IMR-90 (cell line): ENCODE results near the gene GM2A. TPM values are rescaled to one million over a fixed set of nuclear protein-coding genes. Genes with fewer than 3 reads are reported as not detected.
A peak's percentile ranks its signal among the peaks of the same experiment; 100 is the strongest.

ENCODE experiments used
- ATAC-seq: fragments of 200-7000 bp; cut with Tn5 transposase; 2 replicates; pipeline ENCODE4 v1.9.1; 2020; ENCODE audit warnings: low read depth, mild to moderate bottlenecking, moderate library complexity
- BruUV-seq: library from RNA; stranded (reverse); fragments of 400-500 nt; replicated peaks from 2 replicates; lab custom pipeline; 2021; lab: Mats Ljungman, UMichigan
- CTCF ChIA-PET: fragments of 300-600 bp; formaldehyde crosslinking; extraction: SDS; loops from one replicate; lab custom pipeline; 2021; ENCODE audit warnings: antibody characterized with exemption; lab: Yijun Ruan, JAX
- POLR2A ChIA-PET: fragments of 300-600 bp; sonication (Branson Sonifier 250); formaldehyde crosslinking; loops from one replicate; lab custom pipeline; 2022; ENCODE audit warnings: antibody characterized with exemption; ENCODE audit not compliant: unreplicated experiment; lab: Charles Lee
- DNase-seq: peaks from one replicate; pipeline ENCODE4 v3.0.0; 2013
- H2AFZ ChIP-seq: replicated peaks from 2 replicates; pipeline ENCODE3; 2013; ENCODE audit warnings: low read length, mild to moderate bottlenecking; ENCODE audit not compliant: poor library complexity
- H2AK5ac ChIP-seq: 2 replicates; pipeline ENCODE4 v1.6.1; 2013; ENCODE audit warnings: low read depth, low read length, inconsistent platforms
- H2AK9ac ChIP-seq: replicated peaks from 2 replicates; pipeline ENCODE3; 2013; ENCODE audit warnings: mild to moderate bottlenecking, low read depth, low read length, moderate library complexity; ENCODE audit not compliant: poor library complexity
- H2BK120ac ChIP-seq: 2 replicates; pipeline ENCODE4 v1.6.1; 2013; ENCODE audit warnings: low read depth, low read length, inconsistent platforms
- H2BK15ac ChIP-seq: 3 replicates; pipeline ENCODE4 v1.6.1; 2013; ENCODE audit warnings: low read depth, low read length, inconsistent platforms
- H2BK20ac ChIP-seq: 2 replicates; pipeline ENCODE4 v1.6.1; 2013; ENCODE audit warnings: low read depth, mild to moderate bottlenecking, inconsistent platforms, low read length, moderate library complexity
- H2BK5ac ChIP-seq: 2 replicates; pipeline ENCODE4 v1.6.1; 2013; ENCODE audit warnings: mild to moderate bottlenecking, low read depth, low read length, inconsistent platforms; ENCODE audit not compliant: poor library complexity, severe bottlenecking
- H3K14ac ChIP-seq: replicated peaks from 2 replicates; pipeline ENCODE4 v1.6.1; 2013; ENCODE audit warnings: low read depth, low read length, inconsistent platforms
- H3K18ac ChIP-seq: 2 replicates; pipeline ENCODE4 v1.6.1; 2013; ENCODE audit warnings: low read depth, low read length, control low read depth
- H3K23ac ChIP-seq: 2 replicates; pipeline ENCODE4 v1.6.1; 2013; ENCODE audit warnings: low read depth, low read length, inconsistent platforms
- H3K27ac ChIP-seq: 2 replicates; pipeline ENCODE4 v1.5.1; 2013; ENCODE audit warnings: mild to moderate bottlenecking, control low read depth, low read length; ENCODE audit not compliant: insufficient read depth
- H3K27me3 ChIP-seq: 2 replicates; pipeline ENCODE4 v1.6.1; 2013; ENCODE audit warnings: low read length; ENCODE audit not compliant: control insufficient read depth, insufficient read depth
- H3K36me3 ChIP-seq: 2 replicates; pipeline ENCODE4 v1.6.1; 2013; ENCODE audit warnings: low read length, mixed read lengths; ENCODE audit not compliant: control insufficient read depth, insufficient read depth
- H3K4ac ChIP-seq: 2 replicates; pipeline ENCODE4 v1.6.1; 2013; ENCODE audit warnings: low read depth, low read length, inconsistent platforms
- H3K4me1 ChIP-seq: 2 replicates; pipeline ENCODE4 v1.6.1; 2013; ENCODE audit warnings: low read length, mixed read lengths; ENCODE audit not compliant: control insufficient read depth, insufficient read depth
- H3K4me2 ChIP-seq: 2 replicates; pipeline ENCODE4 v1.6.1; 2013; ENCODE audit warnings: low read depth, mild to moderate bottlenecking, control low read depth, low read length, moderate library complexity
- H3K4me3 ChIP-seq: 2 replicates; pipeline ENCODE4 v1.5.1; 2013; ENCODE audit warnings: low read depth, mild to moderate bottlenecking, control low read depth, low read length, moderate library complexity; ENCODE audit not compliant: insufficient read depth
- H3K56ac ChIP-seq: 2 replicates; pipeline ENCODE4 v1.6.1; 2013; ENCODE audit warnings: low read length, inconsistent platforms; ENCODE audit not compliant: insufficient read depth; ENCODE audit errors: extremely low read depth
- H3K79me1 ChIP-seq, 2 experiments: 2 replicates each; pipeline ENCODE4 v1.6.1; 2013; ENCODE audit warnings: low read length in 2 of 2, inconsistent platforms in 1 of 2, low read depth in 1 of 2
- H3K9ac ChIP-seq: 2 replicates; pipeline ENCODE4 v1.6.1; 2013; ENCODE audit warnings: low read depth, low read length, control low read depth
- H3K9me1 ChIP-seq: 2 replicates; pipeline ENCODE4 v1.6.1; 2013; ENCODE audit warnings: low read length, inconsistent platforms; ENCODE audit not compliant: insufficient read depth
- H3K9me3 ChIP-seq: 2 replicates; pipeline ENCODE4 v1.6.1; 2013; ENCODE audit warnings: low read length; ENCODE audit not compliant: control insufficient read depth, insufficient read depth
- H4K20me1 ChIP-seq: 2 replicates; pipeline ENCODE4 v1.6.1; 2013; ENCODE audit warnings: low read length, inconsistent platforms; ENCODE audit not compliant: insufficient read depth
- H4K5ac ChIP-seq: 2 replicates; pipeline ENCODE4 v1.6.1; 2013; ENCODE audit warnings: mild to moderate bottlenecking, low read depth, low read length, control low read depth
- H4K8ac ChIP-seq, 2 experiments: 2 replicates each; pipeline ENCODE4 v1.6.1; 2013; ENCODE audit warnings: low read depth in 2 of 2, low read length in 2 of 2, control low read depth in 1 of 2, inconsistent platforms in 1 of 2
- H4K91ac ChIP-seq: 2 replicates; pipeline ENCODE4 v1.6.1; 2013; ENCODE audit warnings: low read depth, low read length, inconsistent platforms; ENCODE audit not compliant: insufficient read depth
- BHLHE40 ChIP-seq: fragments of 150-350 bp; IDR thresholded peaks from 2 replicates; pipeline ENCODE4 v1.6.1; 2016; ENCODE audit warnings: mild to moderate bottlenecking, low read depth, low read length
- CEBPB ChIP-seq: IDR thresholded peaks from 2 replicates; pipeline ENCODE4 v1.6.1; 2012; ENCODE audit warnings: low read depth, low read length, improper control_type of control experiment
- CHD1 ChIP-seq: IDR thresholded peaks from 2 replicates; pipeline ENCODE4 v1.6.1; 2012; ENCODE audit warnings: low read depth, low read length, improper control_type of control experiment
- FOS ChIP-seq: fragments of 150-350 bp; IDR thresholded peaks from 2 replicates; pipeline ENCODE4 v1.6.1; 2016; ENCODE audit warnings: low read depth, low read length
- MAFK ChIP-seq: IDR thresholded peaks from 2 replicates; pipeline ENCODE4 v1.6.1; 2012; ENCODE audit warnings: low read depth, low read length, improper control_type of control experiment
- MAZ ChIP-seq: IDR thresholded peaks from 2 replicates; pipeline ENCODE4 v1.6.1; 2012; ENCODE audit warnings: low read depth, mild to moderate bottlenecking, low read length, improper control_type of control experiment, moderate library complexity, borderline replicate concordance
- MXI1 ChIP-seq: IDR thresholded peaks from 2 replicates; pipeline ENCODE4 v1.6.1; 2012; ENCODE audit warnings: low read depth, mild to moderate bottlenecking, low read length, moderate library complexity, borderline replicate concordance
- NFE2L2 ChIP-seq: fragments of 150-350 bp; IDR thresholded peaks from 2 replicates; pipeline ENCODE4 v1.6.1; 2016; ENCODE audit warnings: low read depth, mild to moderate bottlenecking, low read length
- POLR2A ChIP-seq: IDR thresholded peaks from 2 replicates; pipeline ENCODE4 v1.6.1; 2012; ENCODE audit warnings: mild to moderate bottlenecking, low read depth, low read length
- RAD21 ChIP-seq: IDR thresholded peaks from 2 replicates; pipeline ENCODE4 v1.6.1; 2012; ENCODE audit warnings: low read length, improper control_type of control experiment
- RCOR1 ChIP-seq: IDR thresholded peaks from 2 replicates; pipeline ENCODE4 v1.6.1; 2012; ENCODE audit warnings: mild to moderate bottlenecking, low read length, improper control_type of control experiment; ENCODE audit not compliant: insufficient replicate concordance
- RFX5 ChIP-seq: IDR thresholded peaks from 2 replicates; pipeline ENCODE4 v1.8.0; 2012; ENCODE audit warnings: low read depth, mild to moderate bottlenecking, low read length, moderate library complexity
- SMC3 ChIP-seq: fragments of 150-350 bp; IDR thresholded peaks from 2 replicates; pipeline ENCODE4 v1.6.1; 2016; ENCODE audit warnings: low read depth, mild to moderate bottlenecking, antibody characterized with exemption, low read length, moderate library complexity
- WGBS, 2 experiments: methylation state at CpG; one replicate each; pipeline versions ENCODE4 v1.1.5 to v1.1.7; 2013; ENCODE audit warnings: missing lambda C conversion rate in 2 of 2; ENCODE audit not compliant: insufficient read length in 1 of 2; ENCODE audit errors: extremely low coverage in 2 of 2; 5-methylcytosine and 5-hydroxymethylcytosine counted together
- dilution Hi-C: fragments of 300-500 bp; cut with HindIII; formaldehyde crosslinking; loops from one replicate; pipeline ENCODE4 v1.14.3; 2018; ENCODE audit warnings: low sequenced_read_pairs; ENCODE audit not compliant: unreplicated experiment
- in situ Hi-C: fragments of 300-500 bp; cut with MboI; formaldehyde crosslinking; loops from 3 replicates; pipeline ENCODE4 v1.14.3; 2019; ENCODE audit warnings: low sequenced_read_pairs, inconsistent platforms, mixed read lengths
- intact Hi-C: fragments of 100-400 bp; cut with micrococcal nuclease; formaldehyde crosslinking; loops from 2 replicates; pipeline ENCODE4 v1.10.0; 2022
- polyA plus RNA-seq, 3 experiments: library from polyadenylated mRNA; depleted of rRNA; stranded (reverse); fragments of >200 nt; gene quantifications; 2 replicates each; pipeline ENCODE4 v1.2.3, GENCODE V29; 2012; ENCODE audit warnings: low replicate concordance in 1 of 3
- total RNA-seq: library from RNA; depleted of rRNA; stranded (reverse); fragments of >200 nt; gene quantifications from 2 replicates; pipeline ENCODE4 v1.2.3, GENCODE V29; 2012
- TF ChIP-seq, protein P1 (sequence below): fragments of 150-350 bp; IDR thresholded peaks from 2 replicates; pipeline ENCODE4 v1.6.1; 2016; ENCODE audit warnings: low read depth, mild to moderate bottlenecking, low read length, moderate library complexity, borderline replicate concordance
- TF ChIP-seq, protein P2 (sequence below): conservative IDR thresholded peaks from 2 replicates; pipeline ENCODE4 v1.5.1; 2012; ENCODE audit warnings: mild to moderate bottlenecking, low read depth, low read length, improper control_type of control experiment

The GM2A gene
- total and polyA plus RNA-seq, 2 of the 4 experiments (the other 2 are of a cell fraction) = 13.8 to 18.5 TPM

DNA sequence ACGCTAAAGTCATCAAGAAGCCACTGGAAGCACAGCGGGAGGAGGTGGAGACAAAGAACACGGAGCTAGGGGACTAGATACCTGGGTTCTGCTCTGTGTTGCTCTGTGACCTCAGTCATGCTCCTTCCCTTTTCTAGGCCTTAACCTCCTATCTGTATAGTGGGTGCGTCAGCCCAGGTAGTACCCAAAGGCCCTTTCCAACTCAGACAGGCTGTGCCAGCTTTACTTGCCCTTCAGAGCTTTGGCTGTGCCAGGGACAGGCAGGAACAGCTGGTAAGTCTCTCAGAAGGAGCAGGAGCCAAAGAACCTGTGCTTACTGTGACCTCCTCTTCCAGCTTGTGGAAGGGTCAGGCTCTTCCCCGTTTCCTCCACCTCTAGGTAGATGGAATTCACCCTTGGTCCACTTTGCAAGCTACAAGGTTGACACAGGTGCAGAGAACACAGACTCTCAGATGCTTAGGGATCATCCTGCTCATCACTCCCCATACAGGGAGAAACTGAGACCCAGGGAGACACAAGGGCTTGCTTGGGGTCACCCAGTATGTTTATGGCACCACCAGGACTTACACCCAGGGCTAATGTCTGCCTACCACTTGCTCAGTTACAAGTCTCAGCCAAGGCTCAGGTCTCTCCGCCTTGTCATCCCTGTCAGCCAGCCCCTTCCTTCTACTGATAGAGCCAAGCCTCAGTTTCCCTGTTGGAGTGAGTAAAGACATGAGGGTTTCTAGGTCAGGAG is 30.8 kb upstream of the GM2A start:
- Histone ChIP-seq H3K18ac (no peak overlapping the region), H3K56ac (no peak overlapping the region), H3K4me2 (no peak overlapping the region), H3K27me3 (peaks cover 2% of the 10 kb centered on the region; the same call in 1 of the 2 replicates), H2AK5ac (0 out of 2 replicates have a peak overlapping the region, but pooled peaks have one; percentile 14), H3K23ac (no peak overlapping the region), H4K5ac (no peak overlapping the region), H2BK120ac (no peak overlapping the region), H2BK20ac (no peak overlapping the region), H3K4me3 (no peak overlapping the region), H2AFZ (peak overlapping the region; percentile 37), H3K36me3 (no peaks in the 10 kb centered on the region), H3K4me1 (peaks cover 5% of the 10 kb centered on the region), H3K9me1 (peaks cover 4% of the 10 kb centered on the region; the same call in 1 of the 2 replicates), H3K9ac (no peak overlapping the region), H3K9me3 (no peaks in the 10 kb centered on the region), H2AK9ac (no peak overlapping the region), H3K27ac (no peak overlapping the region), H3K4ac (no peak overlapping the region), H4K20me1 (no peaks in the 10 kb centered on the region; the same call in 1 of the 2 replicates), H4K91ac (no peak overlapping the region), H4K8ac (no peak overlapping the region), H3K14ac (no peak overlapping the region), H3K79me1 (no peaks in the 10 kb centered on the region), H2BK5ac (no peak overlapping the region), H2BK15ac (no peak overlapping the region)
- in situ Hi-C loops (no loop called here), intact Hi-C loops (loop anchor here (5.0 kb wide), 1 partner anchor 40 kb away; no protein-coding TSS in a partner anchor), dilution Hi-C loops (no loop called here)
- CTCF ChIA-PET = interaction anchor here (0.6 kb wide), 1 partner anchor 567 kb away, joined by 4 read pairs; no protein-coding TSS in a partner anchor
- 80% methylated on average over 1 of the region's 6 CpGs; no CpG with 5 or more reads in 1 of the 2 experiments for WGBS, 2 experiments
- POLR2A ChIA-PET = interaction anchor here (0.5 kb wide), 1 partner anchor 64 kb away, joined by 4 read pairs; no protein-coding TSS in a partner anchor
- ATAC-seq = no peak
- no TSS peak for BruUV-seq
- no peak for DNase-seq
- no peak for TF ChIP-seq SMC3
- TF ChIP-seq MAZ = no peak
- TF ChIP-seq, protein P1, sequence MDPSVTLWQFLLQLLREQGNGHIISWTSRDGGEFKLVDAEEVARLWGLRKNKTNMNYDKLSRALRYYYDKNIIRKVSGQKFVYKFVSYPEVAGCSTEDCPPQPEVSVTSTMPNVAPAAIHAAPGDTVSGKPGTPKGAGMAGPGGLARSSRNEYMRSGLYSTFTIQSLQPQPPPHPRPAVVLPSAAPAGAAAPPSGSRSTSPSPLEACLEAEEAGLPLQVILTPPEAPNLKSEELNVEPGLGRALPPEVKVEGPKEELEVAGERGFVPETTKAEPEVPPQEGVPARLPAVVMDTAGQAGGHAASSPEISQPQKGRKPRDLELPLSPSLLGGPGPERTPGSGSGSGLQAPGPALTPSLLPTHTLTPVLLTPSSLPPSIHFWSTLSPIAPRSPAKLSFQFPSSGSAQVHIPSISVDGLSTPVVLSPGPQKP = no peak
- TF ChIP-seq RFX5 = no peak
- TF ChIP-seq, protein P2, sequence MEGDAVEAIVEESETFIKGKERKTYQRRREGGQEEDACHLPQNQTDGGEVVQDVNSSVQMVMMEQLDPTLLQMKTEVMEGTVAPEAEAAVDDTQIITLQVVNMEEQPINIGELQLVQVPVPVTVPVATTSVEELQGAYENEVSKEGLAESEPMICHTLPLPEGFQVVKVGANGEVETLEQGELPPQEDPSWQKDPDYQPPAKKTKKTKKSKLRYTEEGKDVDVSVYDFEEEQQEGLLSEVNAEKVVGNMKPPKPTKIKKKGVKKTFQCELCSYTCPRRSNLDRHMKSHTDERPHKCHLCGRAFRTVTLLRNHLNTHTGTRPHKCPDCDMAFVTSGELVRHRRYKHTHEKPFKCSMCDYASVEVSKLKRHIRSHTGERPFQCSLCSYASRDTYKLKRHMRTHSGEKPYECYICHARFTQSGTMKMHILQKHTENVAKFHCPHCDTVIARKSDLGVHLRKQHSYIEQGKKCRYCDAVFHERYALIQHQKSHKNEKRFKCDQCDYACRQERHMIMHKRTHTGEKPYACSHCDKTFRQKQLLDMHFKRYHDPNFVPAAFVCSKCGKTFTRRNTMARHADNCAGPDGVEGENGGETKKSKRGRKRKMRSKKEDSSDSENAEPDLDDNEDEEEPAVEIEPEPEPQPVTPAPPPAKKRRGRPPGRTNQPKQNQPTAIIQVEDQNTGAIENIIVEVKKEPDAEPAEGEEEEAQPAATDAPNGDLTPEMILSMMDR = no peak
- no peak for TF ChIP-seq RAD21
- no peak for TF ChIP-seq BHLHE40
- no peak for TF ChIP-seq CHD1
- no peak for TF ChIP-seq FOS
- TF ChIP-seq CEBPB = no peak
- TF ChIP-seq NFE2L2 = no peak
- TF ChIP-seq RCOR1 = no peak
- no peak for TF ChIP-seq MXI1
- no peak for TF ChIP-seq MAFK
- TF ChIP-seq POLR2A = no peak
